VCaP (cell line): Measurements from ENCODE around the gene SSBP2.

Experiments used
- H3K27ac ChIP-seq: fragments of 450-650 bp; 2 replicates; pipeline ENCODE4 v1.5.1; 2017
- TF ChIP-seq, protein P1 (sequence below): fragments of 450-650 bp; conservative IDR thresholded peaks from 2 replicates; pipeline ENCODE4 v1.5.1; 2017; ENCODE audit warnings: mild to moderate bottlenecking, moderate library complexity

The SSBP2 gene

DNA sequence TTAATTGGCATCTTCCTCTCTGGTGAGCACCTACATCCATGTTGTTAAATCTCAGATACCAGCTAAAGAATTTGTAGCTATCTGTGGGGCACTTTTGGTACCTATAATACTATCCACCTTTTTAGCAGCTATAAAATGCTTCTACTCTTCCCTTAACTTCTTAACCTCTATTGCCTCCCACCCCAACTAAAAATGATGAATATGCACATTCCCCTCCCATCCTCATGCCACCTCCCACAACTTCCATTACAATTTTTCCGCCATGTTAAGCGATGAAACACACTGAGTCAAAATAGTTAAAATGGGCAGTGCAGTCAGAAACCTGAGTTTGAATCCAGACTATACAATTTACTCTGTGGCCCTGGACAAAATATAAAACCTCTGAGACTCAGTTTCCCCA lies 10.1 kb downstream of the SSBP2 start:
- TF ChIP-seq, protein P1, sequence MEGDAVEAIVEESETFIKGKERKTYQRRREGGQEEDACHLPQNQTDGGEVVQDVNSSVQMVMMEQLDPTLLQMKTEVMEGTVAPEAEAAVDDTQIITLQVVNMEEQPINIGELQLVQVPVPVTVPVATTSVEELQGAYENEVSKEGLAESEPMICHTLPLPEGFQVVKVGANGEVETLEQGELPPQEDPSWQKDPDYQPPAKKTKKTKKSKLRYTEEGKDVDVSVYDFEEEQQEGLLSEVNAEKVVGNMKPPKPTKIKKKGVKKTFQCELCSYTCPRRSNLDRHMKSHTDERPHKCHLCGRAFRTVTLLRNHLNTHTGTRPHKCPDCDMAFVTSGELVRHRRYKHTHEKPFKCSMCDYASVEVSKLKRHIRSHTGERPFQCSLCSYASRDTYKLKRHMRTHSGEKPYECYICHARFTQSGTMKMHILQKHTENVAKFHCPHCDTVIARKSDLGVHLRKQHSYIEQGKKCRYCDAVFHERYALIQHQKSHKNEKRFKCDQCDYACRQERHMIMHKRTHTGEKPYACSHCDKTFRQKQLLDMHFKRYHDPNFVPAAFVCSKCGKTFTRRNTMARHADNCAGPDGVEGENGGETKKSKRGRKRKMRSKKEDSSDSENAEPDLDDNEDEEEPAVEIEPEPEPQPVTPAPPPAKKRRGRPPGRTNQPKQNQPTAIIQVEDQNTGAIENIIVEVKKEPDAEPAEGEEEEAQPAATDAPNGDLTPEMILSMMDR = no peak
- H3K27ac ChIP-seq = no peak overlapping the region

DNA sequence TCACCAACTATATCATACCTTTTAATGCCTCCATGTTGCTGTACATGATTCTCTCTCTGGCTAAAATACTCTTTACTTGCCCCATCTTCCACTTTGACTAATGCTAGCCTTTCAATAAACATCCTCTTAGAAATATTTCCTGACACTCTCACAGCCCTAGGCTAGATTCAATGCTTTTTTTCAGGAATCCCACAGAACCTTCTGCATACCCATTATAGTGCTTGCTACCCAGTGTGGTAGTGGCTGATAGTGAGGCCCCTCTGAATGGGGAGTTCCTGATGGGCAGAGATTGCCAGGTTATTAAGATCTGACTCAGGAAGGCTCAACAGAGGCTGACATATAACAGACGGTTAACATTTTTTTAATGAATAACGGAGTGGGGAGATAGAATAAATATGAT lies 11.6 kb downstream of the SSBP2 start:
- no peak overlapping the region for H3K27ac ChIP-seq
- TF ChIP-seq, protein P1 = no peak

GRCh38 chr5:81729276-81729675 lies 21.6 kb downstream of the SSBP2 start:
- no peak overlapping the region for H3K27ac ChIP-seq
- TF ChIP-seq, protein P1 = no peak

GRCh38 chr5:81728301-81728700 lies 22.6 kb downstream of the SSBP2 start:
- TF ChIP-seq, protein P1 = no peak
- H3K27ac ChIP-seq = no peak overlapping the region

GRCh38 chr5:81726297-81726696 lies 24.6 kb downstream of the SSBP2 start:
- no peak overlapping the region for H3K27ac ChIP-seq
- TF ChIP-seq, protein P1 = no peak

- TF ChIP-seq, protein P1 = no peak
- H3K27ac ChIP-seq = no peak overlapping the region
Observed at GRCh38 chr5:81724571-81724970, 26.3 kb downstream of the SSBP2 start.

- TF ChIP-seq, protein P1 = no peak
- no peak overlapping the region for H3K27ac ChIP-seq
Observed at GRCh38 chr5:81724108-81724507, 26.8 kb downstream of the SSBP2 start.

DNA sequence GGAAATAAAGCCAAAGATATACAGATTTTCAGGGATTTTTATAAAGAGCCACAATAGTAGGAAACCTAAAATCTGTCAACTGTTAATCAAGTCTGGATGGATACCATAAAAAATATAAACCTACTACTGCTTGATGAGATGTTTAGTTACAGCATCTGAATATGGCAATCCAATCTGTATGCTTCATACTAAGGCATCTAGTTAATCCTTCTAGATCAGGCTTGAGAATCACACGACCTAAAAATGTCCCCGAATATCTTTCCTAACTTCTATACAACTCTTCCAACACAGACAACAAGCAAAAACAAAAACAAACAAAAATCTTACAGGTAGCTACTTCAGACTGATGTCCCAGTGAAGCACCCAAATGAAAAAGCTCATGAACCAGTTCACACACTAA lies 29.8 kb downstream of the SSBP2 start:
- TF ChIP-seq, protein P1 = no peak
- no peak overlapping the region for H3K27ac ChIP-seq
